ENCODE measurements around the gene NKAIN1.

GRCh38 chr1:31273619-31274018, 33.9 kb upstream of the NKAIN1 start:
- TF ChIP-seq EZH2 (IDR thresholded peaks at IDR 0.05; ENCODE audit: borderline replicate concordance, low read depth, low read length, poor library complexity, severe bottlenecking) = no peak
- TF ChIP-seq CTCF (conservative IDR thresholded peaks at IDR 0.05; ENCODE audit: low read depth, low read length) = no peak

All from A673 (cell line).